RWPE1 (cell line): Measurements from ENCODE around the gene GPC6.

Experiments
- CTCF ChIA-PET: fragments of 350-600 bp; sonication (Branson Sonifier 250); formaldehyde crosslinking; extraction: SDS; loops from one replicate; lab custom pipeline; 2021; lab: Yijun Ruan, JAX
- POLR2A ChIA-PET: fragments of 400-600 bp; formaldehyde crosslinking; extraction: SDS; loops from one replicate; lab custom pipeline; 2020; ENCODE audit warnings: antibody characterized with exemption; ENCODE audit not compliant: low non-redundant PET; lab: Yijun Ruan, JAX
- DNase-seq: peaks from one replicate; pipeline ENCODE4 v3.0.0; 2012; ENCODE audit warnings: low spot score
- H3K27ac ChIP-seq: fragments of 450-650 bp; 2 replicates; pipeline ENCODE4 v1.5.1; 2017
- TF ChIP-seq, protein P1 (sequence below): fragments of 450-650 bp; conservative IDR thresholded peaks from 2 replicates; pipeline ENCODE4 v1.5.1; 2017; ENCODE audit warnings: low read depth, mild to moderate bottlenecking

GPC6 gene

GRCh38 chr13:94210816-94211215 is 984.2 kb downstream of the GPC6 start:
- TF ChIP-seq, protein P1, sequence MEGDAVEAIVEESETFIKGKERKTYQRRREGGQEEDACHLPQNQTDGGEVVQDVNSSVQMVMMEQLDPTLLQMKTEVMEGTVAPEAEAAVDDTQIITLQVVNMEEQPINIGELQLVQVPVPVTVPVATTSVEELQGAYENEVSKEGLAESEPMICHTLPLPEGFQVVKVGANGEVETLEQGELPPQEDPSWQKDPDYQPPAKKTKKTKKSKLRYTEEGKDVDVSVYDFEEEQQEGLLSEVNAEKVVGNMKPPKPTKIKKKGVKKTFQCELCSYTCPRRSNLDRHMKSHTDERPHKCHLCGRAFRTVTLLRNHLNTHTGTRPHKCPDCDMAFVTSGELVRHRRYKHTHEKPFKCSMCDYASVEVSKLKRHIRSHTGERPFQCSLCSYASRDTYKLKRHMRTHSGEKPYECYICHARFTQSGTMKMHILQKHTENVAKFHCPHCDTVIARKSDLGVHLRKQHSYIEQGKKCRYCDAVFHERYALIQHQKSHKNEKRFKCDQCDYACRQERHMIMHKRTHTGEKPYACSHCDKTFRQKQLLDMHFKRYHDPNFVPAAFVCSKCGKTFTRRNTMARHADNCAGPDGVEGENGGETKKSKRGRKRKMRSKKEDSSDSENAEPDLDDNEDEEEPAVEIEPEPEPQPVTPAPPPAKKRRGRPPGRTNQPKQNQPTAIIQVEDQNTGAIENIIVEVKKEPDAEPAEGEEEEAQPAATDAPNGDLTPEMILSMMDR = no peak
- no peak overlapping the region for H3K27ac ChIP-seq
- ChIA-PET CTCF (interaction anchor here (0.6 kb wide), 1 partner anchor 11 kb away, joined by 3 read pairs; no protein-coding TSS in a partner anchor), POLR2A (no interaction called here)
- no peak for DNase-seq

- TF ChIP-seq, protein P1 = no peak
- no peak for DNase-seq
- no peak overlapping the region for H3K27ac ChIP-seq
- POLR2A ChIA-PET = no interaction called here
- CTCF ChIA-PET = interaction anchor here (0.8 kb wide), 1 partner anchor 1328 kb away, joined by 3 read pairs; no protein-coding TSS in a partner anchor
Measured at GRCh38 chr13:94212196-94212595, 985.6 kb downstream of the GPC6 start.

DNA sequence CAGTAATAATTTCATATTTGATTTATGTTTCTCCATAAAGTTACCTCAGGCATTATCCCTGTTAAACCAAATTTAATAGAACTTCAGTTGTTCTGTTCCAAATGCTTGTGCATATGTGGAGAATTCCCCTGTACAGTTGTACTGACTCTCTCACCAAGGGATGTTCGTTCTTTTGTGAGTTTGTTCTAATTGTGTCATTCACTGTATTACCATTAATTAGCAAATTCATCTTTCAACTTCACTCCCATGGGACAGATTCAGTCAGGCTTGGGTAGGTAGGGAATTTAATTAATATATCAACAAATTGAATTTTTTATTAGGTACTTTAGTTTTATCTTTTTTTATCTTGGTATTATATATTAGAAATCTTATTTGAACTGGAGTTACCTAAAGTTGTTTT is 987.5 kb downstream of the GPC6 start:
- DNase-seq = no peak
- CTCF ChIA-PET = no interaction called here
- POLR2A ChIA-PET = no interaction called here
- TF ChIP-seq, protein P1 = no peak
- no peak overlapping the region for H3K27ac ChIP-seq

DNA sequence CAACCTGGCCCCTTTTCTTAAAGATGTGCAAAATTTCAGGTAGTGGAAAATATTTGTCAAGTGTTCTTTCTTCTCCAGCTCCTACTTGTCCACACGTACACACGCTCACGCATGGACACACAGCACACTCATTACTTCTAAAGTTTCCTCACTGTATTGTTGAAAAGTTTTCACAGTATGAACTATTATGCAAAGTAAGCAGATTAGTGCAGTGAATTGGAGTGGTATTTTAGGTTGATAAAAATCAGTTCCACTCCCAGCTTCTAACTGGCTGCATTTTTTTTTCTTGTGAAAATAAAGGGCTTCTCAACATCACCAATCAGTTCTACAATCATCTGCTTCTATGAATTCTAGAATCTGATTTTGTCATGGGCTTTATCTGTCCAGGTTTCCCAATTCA is 988.4 kb downstream of the GPC6 start:
- TF ChIP-seq, protein P1 = no peak
- no peak overlapping the region for H3K27ac ChIP-seq
- POLR2A ChIA-PET = no interaction called here
- DNase-seq = no peak
- CTCF ChIA-PET = no interaction called here

DNA sequence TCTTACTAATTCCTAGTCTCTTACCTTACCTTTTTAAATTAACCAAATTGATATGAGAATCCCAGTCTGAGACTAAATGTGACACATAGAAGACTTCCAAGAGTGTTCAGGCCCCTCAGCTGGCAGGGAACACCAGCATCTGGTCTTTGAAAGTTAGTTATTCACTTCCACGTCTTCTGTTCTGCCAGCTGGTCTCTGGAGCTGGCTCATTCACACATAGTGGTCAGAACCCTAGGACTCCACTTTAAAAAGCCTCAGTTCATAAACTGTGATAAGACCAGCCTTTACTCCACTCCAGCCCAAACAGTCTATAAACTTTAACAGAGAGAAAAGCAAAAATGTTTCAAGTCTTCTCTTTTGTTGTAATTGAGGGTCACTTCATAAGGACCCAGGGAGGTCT is 989.9 kb downstream of the GPC6 start:
- POLR2A ChIA-PET = no interaction called here
- TF ChIP-seq, protein P1 = no peak
- CTCF ChIA-PET = no interaction called here
- DNase-seq = no peak
- no peak overlapping the region for H3K27ac ChIP-seq

DNA sequence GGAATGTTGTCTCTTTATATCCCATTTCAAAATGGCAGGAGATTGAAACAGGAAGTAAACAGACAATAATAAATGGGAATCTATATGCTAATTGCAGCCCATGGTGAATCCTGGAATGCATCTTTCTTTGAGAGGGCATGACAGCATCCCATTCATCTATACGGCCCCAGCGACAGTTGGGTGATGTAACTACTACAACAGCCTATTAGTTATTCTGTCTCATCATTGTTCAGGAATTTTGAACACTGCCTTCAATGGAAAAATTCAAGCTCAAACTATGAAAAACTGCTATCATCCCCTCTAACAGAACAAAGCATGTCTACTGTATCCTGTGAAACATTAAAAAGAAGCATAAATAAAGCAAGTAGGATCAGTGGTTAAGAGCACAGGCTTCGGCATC is 990.8 kb downstream of the GPC6 start:
- CTCF ChIA-PET = no interaction called here
- no peak overlapping the region for H3K27ac ChIP-seq
- POLR2A ChIA-PET = no interaction called here
- no peak for DNase-seq
- TF ChIP-seq, protein P1 = no peak
